Mononuclear cell (primary cell): ENCODE results near the gene DAB1. TPM values are rescaled to one million over a fixed set of nuclear protein-coding genes. Genes with fewer than 3 reads are reported as not detected.

Experiments used
- H3K27me3 ChIP-seq: 2 replicates; pipeline ENCODE4 v1.6.0; 2011; ENCODE audit warnings: low read length, control low read depth; ENCODE audit not compliant: insufficient read depth
- H3K4me1 ChIP-seq: 2 replicates; pipeline ENCODE4 v1.5.1; 2011; ENCODE audit warnings: mild to moderate bottlenecking, low read length, control low read depth; ENCODE audit not compliant: insufficient read depth
- H3K4me3 ChIP-seq: 2 replicates; pipeline ENCODE4 v1.5.1; 2011; ENCODE audit warnings: mild to moderate bottlenecking, low read length, moderate library complexity
- H3K9me3 ChIP-seq: 2 replicates; pipeline ENCODE4 v1.5.1; 2011; ENCODE audit warnings: low read depth, mild to moderate bottlenecking, control low read depth, low read length
- total RNA-seq: library from RNA; depleted of rRNA; stranded (reverse); fragments of >200 nt; gene quantifications from one replicate; pipeline ENCODE4 v1.2.3, GENCODE V29; 2012

Gene DAB1
- total RNA-seq, 1 donor, result 0.42 TPM

DNA sequence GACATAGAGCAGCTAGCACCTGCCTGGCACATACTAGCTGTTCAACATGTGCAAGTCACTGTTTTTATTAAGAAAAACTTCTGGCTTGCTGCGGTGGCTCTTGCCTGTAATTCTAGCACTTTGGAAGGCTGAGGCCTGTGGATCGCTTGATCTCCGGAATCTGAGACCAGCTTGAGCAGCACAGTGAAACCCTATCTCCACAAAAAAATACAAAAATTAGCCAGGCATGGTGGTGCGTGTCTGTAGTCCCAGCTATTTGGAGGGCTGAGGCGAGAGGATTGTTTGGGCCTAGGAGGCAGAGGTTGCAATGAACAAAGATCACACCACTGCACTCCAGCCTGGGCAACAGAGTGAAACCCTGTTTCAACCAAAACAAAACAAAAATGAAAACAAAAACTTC is 430.4 kb downstream of the DAB1 start:
- no peak overlapping the region for H3K4me3 ChIP-seq
- H3K27me3 ChIP-seq, result no peaks in the 10 kb centered on the region
- H3K4me1 ChIP-seq, result no peaks in the 10 kb centered on the region
- H3K9me3 ChIP-seq, result no peaks in the 10 kb centered on the region

DNA sequence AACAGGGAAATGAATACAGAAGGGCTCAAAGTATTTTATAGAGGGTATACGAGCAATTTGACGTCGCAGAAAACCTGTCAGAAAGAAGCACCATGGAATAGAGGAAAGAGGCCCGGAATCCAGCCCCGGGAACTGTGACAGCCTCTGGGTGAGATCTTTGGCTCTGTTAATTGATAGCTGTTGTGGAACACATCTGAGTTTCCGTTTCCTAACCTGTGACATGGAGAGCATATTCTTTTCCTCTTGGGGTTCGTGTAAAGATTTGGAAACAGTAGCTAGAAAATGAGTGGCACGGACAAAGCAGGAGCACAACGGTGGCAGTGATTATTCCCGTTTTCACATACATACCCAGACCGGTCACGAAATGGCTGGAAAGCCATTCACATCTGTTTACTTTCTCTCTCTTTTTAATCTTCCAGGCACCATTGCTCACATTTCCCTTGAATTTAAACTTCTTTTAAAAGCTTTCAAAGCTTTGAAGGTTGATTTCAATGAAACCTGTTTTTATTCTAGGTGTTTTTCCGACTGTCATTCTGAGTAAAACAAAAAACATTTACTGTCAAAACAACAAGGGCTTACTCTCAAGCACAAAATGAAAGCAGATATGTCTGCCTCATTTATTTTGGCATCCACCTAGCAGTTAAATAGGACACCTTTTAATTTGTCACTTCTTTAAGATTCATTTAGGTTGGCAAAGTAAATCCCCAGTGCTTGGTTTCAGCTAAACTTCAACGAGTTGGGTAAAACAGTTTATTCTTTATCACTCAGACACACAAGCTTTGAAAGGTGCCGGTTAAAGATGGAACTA is 431.3 kb downstream of the DAB1 start:
- Histone ChIP-seq H3K9me3 (no peaks in the 10 kb centered on the region), H3K4me1 (no peaks in the 10 kb centered on the region), H3K27me3 (no peaks in the 10 kb centered on the region), H3K4me3 (no peak overlapping the region)

DNA sequence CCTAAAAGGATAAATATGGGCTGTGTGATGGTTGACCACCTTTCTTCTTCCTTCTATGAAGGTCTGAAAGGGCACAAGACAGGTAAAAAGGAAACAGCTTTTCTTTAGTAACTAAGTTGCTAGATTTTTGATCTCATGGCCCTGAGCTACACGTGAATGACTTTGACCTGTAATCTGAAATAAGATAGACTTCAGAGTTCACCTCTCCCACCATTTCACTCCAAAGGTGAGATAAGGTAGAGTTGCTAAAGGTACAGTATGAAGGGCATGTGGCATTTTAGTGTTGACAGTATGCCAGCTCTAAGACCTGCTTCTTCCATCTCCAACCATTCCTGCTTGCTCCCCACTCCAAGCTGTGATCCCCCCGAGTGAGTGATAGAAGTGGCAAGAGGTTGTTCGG is 432.3 kb downstream of the DAB1 start:
- Histone ChIP-seq H3K4me1 (no peaks in the 10 kb centered on the region), H3K4me3 (no peak overlapping the region), H3K27me3 (no peaks in the 10 kb centered on the region), H3K9me3 (no peaks in the 10 kb centered on the region)

DNA sequence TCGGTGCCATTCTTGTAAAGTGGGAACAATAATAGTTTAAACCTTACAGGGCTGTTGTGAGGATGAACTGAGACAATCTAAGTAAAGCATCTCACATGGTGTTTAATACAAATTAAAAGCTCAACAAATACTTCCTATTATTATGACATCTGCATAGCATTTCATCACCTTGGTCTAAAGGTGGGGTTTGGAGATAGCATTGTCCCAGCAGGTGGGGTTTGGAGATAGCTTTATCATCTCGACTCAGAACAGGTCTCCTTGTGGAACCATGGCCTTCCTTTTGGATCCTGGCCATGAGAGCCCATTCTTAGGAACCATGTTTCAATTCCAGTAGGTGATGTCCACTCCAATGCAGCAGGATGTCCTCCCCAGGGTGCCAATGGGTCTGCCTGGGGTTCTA is 437.5 kb downstream of the DAB1 start:
- Histone ChIP-seq H3K4me1 (no peaks in the 10 kb centered on the region), H3K9me3 (no peaks in the 10 kb centered on the region), H3K27me3 (no peaks in the 10 kb centered on the region), H3K4me3 (no peak overlapping the region)

DNA sequence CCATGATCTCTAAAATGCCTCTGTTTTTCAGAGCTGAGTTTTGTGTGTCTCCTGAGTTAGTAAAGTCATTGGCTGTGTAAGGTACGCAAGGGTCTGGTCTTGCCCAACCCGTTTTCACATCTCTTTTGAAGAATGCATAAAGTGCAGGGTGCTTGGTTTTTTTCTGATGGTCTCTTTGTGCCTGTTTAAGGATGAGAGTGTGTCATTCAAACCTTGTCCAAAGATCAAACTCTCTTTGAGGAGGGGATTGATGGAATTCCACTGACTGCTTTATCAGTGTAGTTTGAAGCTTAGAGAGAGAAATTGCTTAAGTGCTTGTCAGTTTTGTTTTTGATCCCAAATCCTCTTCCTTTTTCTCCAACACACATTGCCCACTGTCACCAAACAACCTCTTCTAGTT is 438.0 kb downstream of the DAB1 start:
- Histone ChIP-seq H3K4me1 (no peaks in the 10 kb centered on the region), H3K27me3 (no peaks in the 10 kb centered on the region), H3K9me3 (no peaks in the 10 kb centered on the region), H3K4me3 (no peak overlapping the region)

DNA sequence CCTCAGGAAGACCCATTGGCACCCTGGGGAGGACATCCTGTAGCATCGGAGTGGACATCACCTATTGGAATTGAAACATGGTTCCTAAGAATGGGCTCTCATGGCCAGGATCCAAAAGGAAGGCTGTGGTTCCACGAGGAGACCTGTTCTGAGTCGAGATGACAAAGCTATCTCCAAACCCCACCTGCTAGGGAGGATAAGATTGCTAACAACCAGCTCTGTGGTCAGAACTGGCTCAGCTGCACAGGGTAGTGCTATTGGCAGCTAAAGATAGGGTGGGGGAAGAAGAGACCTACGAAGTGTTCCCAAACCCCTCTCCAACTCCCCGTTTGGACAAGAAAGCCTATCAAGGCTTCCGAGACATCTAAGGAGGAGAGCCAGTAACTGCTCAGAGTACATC is 440.4 kb downstream of the DAB1 start:
- no peaks in the 10 kb centered on the region for H3K27me3 ChIP-seq
- H3K9me3 ChIP-seq, result no peaks in the 10 kb centered on the region
- no peaks in the 10 kb centered on the region for H3K4me1 ChIP-seq
- no peak overlapping the region for H3K4me3 ChIP-seq

DNA sequence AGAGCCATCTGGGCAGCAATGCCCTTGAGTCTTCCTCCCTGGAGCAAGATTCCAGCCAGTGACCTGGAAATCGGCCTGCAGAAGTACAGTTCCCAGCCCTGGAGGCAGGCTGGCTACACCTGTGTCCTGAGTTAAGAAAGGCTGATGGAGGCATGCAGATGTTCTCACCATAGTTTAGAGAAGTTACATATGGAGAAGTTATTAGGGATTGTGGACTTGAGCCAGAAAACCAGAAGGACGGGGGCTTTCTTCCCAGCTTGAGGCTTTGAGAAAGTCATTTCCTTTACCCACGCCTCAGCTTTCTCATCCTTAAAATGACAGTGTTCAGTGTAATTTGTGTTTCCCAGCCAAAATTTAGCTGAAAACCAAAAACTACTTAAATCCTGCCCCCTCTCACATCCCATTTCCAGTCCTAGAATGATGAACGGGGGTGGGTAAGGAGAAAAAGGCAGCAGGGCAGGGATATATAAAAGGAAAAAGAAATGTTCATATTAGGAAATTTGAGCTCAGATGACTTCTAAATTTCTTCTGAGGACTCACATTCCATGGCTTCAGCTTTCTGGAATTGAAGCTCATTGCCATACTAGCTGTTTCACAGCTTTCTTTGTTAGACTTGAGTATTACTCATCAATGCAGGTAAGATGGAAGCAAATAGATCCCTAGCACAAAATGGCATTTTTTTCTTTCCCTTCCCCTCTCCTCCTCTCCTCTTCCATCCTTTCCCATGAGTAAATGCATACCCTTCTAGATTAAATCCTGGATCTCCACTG is 443.7 kb downstream of the DAB1 start:
- no peaks in the 10 kb centered on the region for H3K27me3 ChIP-seq
- H3K4me3 ChIP-seq, result no peak overlapping the region
- peaks cover under 1% of the 10 kb centered on the region for H3K4me1 ChIP-seq
- no peaks in the 10 kb centered on the region for H3K9me3 ChIP-seq

DNA sequence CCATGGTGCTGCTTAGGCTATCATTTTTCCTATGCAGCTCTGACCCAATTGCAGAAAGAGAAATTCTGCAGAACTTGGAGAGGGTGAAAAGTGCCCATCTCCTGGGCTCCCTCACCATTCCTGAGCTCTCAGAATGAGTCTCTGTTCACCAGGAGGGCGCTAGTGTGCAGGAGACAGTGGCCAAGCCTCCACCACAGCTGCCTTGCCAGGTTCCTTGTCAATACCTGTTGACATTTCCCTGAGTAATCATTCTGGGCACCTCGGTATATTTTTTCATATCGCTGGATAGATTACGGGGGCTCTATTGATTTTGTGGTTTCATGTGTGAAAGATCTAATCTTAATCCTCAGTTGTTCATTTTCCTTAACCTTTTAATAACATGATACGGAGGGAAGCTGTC is 445.0 kb downstream of the DAB1 start:
- Histone ChIP-seq H3K27me3 (no peaks in the 10 kb centered on the region), H3K9me3 (no peaks in the 10 kb centered on the region), H3K4me1 (peaks cover 10% of the 10 kb centered on the region), H3K4me3 (no peak overlapping the region)

DNA sequence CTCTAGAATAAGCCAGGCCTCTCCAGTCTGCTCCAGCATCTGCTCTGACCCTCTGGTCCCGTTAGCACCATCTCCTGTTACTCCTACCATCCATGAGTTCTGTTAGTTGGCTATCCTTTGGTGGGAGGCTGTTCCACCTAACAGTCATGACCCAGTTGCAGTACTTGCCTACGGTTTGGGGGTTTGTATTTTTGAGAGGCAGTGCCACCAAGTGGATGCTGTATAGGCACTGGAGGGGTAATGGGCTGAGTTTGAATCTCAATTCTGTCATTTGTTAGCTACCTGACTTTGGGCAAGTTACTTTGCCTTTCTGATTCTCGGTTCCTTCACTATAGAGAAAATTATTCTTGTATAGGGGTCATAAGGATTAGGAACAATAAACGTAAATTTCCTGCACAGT is 445.9 kb downstream of the DAB1 start:
- H3K27me3 ChIP-seq, result no peaks in the 10 kb centered on the region

DNA sequence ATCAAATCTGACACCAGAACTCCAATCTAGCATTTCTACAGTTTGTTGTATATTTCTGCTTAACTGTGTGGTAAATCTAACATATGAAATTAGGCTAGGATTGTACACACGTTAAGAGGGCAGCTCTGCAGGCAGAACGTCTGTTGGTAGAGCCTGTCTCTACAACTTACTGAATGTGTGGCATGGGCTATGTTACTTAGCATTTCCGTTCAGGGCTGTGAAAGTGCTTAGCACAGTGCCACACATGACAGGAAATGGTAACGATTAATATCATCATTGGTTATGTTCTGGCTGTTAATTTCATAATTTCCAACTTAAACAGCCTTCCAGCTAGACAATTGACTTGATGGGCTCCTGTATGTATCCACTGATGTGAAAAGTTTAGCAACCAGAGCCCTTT is 448.4 kb downstream of the DAB1 start:
- Histone ChIP-seq H3K4me1 (peaks cover 10% of the 10 kb centered on the region), H3K27me3 (no peaks in the 10 kb centered on the region), H3K4me3 (no peak overlapping the region), H3K9me3 (no peaks in the 10 kb centered on the region)

More for the DNA sequence above, 445.9 kb downstream of the DAB1 start:
- Histone ChIP-seq H3K4me1 (peaks cover 10% of the 10 kb centered on the region), H3K4me3 (no peak overlapping the region), H3K9me3 (no peaks in the 10 kb centered on the region)

DNA sequence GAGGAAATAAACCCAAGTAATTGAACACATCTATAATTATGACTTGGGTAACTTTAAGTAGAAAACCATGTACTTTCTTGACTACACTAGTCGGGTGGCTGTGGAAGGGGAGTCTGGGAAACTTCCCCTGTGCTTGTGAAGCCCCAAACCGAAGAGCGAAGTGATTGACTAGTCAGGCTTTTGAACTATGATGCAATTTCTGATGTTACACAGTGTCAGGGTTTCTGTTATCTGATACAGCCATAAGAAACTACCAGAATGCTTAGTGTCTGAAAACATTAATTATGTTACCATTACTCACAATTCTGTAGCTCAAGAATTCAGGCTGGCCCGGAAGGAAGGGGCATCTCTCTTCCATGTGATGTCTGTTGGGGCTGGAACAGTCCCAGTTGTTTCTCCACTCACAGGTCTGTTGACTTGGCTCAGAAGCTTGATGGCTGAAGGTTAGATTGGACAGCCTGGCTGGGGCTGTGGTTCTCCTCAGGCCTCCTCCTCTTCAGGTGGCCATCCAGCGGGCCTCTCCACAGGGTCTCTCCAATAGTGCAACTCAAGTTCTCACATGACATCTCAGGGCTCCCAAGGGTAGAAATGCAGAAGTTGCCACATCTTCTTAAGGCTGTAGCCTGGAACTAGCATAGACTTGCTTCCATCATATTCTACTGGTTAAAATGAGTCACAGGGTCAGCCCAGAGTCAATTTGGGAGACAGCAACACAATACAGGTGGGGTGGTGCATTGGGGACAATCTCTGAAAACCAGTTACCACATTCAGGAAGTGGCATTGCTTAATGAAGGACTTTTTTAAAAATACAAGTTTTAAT is 449.7 kb downstream of the DAB1 start:
- no peaks in the 10 kb centered on the region for H3K9me3 ChIP-seq

DNA sequence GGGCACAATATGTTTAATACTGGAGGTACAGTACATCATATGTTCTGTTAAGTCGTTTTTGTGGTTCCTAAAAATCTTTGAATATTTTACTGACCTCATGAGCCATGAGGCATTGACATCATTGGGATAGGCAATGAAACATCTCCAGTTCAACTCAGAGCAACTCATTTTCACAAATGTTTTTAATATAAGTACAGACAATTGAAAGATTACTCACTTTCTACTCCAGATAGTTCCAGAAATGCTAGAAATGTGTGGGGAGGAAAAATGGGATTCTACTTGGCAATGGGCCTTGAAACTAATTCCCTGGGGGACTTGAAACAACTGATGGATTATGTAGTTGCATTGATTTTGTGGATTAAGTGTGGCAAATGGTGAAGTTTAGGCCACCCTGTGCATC is 450.9 kb downstream of the DAB1 start:
- Histone ChIP-seq H3K9me3 (no peaks in the 10 kb centered on the region), H3K4me3 (no peak overlapping the region), H3K27me3 (no peaks in the 10 kb centered on the region), H3K4me1 (peaks cover 10% of the 10 kb centered on the region)

More for the DNA sequence above, 449.7 kb downstream of the DAB1 start:
- H3K27me3 ChIP-seq, result no peaks in the 10 kb centered on the region
- no peak overlapping the region for H3K4me3 ChIP-seq
- H3K4me1 ChIP-seq, result peaks cover 10% of the 10 kb centered on the region

DNA sequence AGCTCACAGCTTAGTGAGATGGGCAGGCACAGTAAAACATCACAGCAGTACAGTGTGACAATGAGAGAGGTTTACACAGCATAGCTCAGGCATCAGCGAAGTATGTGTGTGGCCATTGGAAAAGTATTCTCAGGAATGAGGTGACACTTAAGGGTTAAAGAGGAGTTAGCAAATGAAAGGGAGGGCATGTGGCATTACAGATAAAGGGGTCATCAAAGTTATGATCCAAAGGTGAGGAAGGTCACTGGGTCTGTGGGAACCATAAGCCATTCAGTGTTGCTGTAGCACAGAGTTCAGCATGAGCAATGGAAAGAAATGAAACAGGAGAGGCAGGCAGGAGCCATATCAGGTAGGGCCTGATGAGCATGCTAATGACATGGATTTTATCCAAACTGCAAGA is 453.6 kb downstream of the DAB1 start:
- Histone ChIP-seq H3K9me3 (no peaks in the 10 kb centered on the region), H3K4me1 (peaks cover 10% of the 10 kb centered on the region), H3K4me3 (no peak overlapping the region), H3K27me3 (no peaks in the 10 kb centered on the region)

DNA sequence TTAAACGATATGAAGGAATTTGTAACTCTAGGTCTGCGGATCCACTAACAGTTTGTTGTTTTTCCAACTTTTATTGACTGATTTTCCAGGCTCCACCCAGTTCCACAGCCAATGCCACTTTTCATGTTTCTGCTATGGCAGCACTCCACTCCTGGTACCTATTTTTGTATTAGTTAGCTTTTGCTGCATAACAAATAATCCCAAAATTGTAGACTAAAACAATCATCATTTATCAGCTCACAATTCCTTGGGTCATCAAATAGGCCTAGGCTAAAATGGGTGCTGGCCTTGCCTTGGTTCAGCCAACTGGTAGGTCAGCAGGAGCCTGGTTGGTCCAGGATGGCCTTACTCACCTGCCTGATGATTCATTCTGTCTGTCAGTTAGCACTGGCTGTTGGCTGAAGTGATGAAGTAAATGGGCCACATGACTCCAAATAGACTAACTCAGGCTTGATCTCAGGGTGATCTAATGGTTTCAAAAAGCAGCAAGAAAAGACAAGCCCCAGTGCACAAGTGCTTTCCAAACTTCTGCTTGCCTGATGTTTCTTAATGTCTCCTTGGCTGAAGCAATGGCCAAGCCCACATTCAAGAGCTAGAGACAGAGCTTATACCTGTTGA is 454.9 kb downstream of the DAB1 start:
- H3K4me1 ChIP-seq, result peaks cover under 1% of the 10 kb centered on the region
- no peak overlapping the region for H3K4me3 ChIP-seq
- H3K9me3 ChIP-seq, result no peaks in the 10 kb centered on the region
- no peaks in the 10 kb centered on the region for H3K27me3 ChIP-seq
